HG02763 (cell line): ENCODE results near the gene PCYT2.

Experiments
- ATAC-seq: cut with Tn5 transposase; IDR thresholded peaks from one replicate; pipeline ENCODE4 v1.9.1; 2021; ENCODE audit warnings: mild to moderate bottlenecking, moderate library complexity; ENCODE audit not compliant: unreplicated experiment

Gene PCYT2

GRCh38 chr17:81944858-81945257, 33.7 kb upstream of the PCYT2 start:
- no peak for ATAC-seq

- ATAC-seq = no peak
Observed at GRCh38 chr17:81942167-81942553, 31.0 kb upstream of the PCYT2 start.

- ATAC-seq = no peak
Observed at GRCh38 chr17:81941484-81942166, 30.4 kb upstream of the PCYT2 start.

GRCh38 chr17:81940538-81941483, 29.6 kb upstream of the PCYT2 start:
- no peak for ATAC-seq

GRCh38 chr17:81939881-81940385, 28.7 kb upstream of the PCYT2 start:
- no peak for ATAC-seq

GRCh38 chr17:81939218-81939617, 28.0 kb upstream of the PCYT2 start:
- ATAC-seq = no peak

- ATAC-seq = no peak
Observed at GRCh38 chr17:81935709-81936084, 24.5 kb upstream of the PCYT2 start.

GRCh38 chr17:81934850-81935708, 23.9 kb upstream of the PCYT2 start:
- ATAC-seq = no peak

GRCh38 chr17:81934098-81934757, 23.0 kb upstream of the PCYT2 start:
- no peak for ATAC-seq

GRCh38 chr17:81933178-81933699, 22.0 kb upstream of the PCYT2 start:
- no peak for ATAC-seq

GRCh38 chr17:81932333-81932983, 21.3 kb upstream of the PCYT2 start:
- no peak for ATAC-seq

- ATAC-seq = no peak
Observed at GRCh38 chr17:81931557-81932332, 20.5 kb upstream of the PCYT2 start.

GRCh38 chr17:81931189-81931556, 20.0 kb upstream of the PCYT2 start:
- no peak for ATAC-seq

GRCh38 chr17:81930142-81931125, 19.2 kb upstream of the PCYT2 start:
- ATAC-seq = no peak

GRCh38 chr17:81929253-81930141, 18.3 kb upstream of the PCYT2 start:
- ATAC-seq = no peak

GRCh38 chr17:81928544-81929252, 17.5 kb upstream of the PCYT2 start:
- no peak for ATAC-seq
